ENCODE measurements around the gene PAXIP1. TPM values are rescaled to one million over a fixed set of nuclear protein-coding genes. Genes with fewer than 3 reads are reported as not detected.

PAXIP1 gene
- total and polyA plus RNA-seq, 2 donors (not counting 1 experiment from before 2014, with no cell fraction given), result 5.8 to 6.4 TPM

- Histone ChIP-seq H3K36me3 (ENCODE audit: control insufficient read depth, insufficient read depth, low read length) (peaks cover 4% of the 10 kb centered on the region), H3K79me2 (ENCODE audit: control insufficient read depth, insufficient read depth, low read length) (peaks cover 21% of the 10 kb centered on the region), H3K4me2 (ENCODE audit: extremely low read depth, insufficient read depth, low read length) (no peak overlapping the region), H3K9ac (ENCODE audit: insufficient read depth, low read length) (no peak overlapping the region), H3K9me3 (ENCODE audit: control insufficient read depth, insufficient read depth, low read depth, low read length) (no peaks in the 10 kb centered on the region), H3K4me1 (ENCODE audit: control insufficient read depth, extremely low read depth, insufficient read depth, low read length) (no peaks in the 10 kb centered on the region), H3K27me3 (ENCODE audit: control insufficient read depth, insufficient read depth, low read length) (no peaks in the 10 kb centered on the region), H2AFZ (ENCODE audit: low read length) (no peak overlapping the region), H3K27ac (ENCODE audit: insufficient read depth, low read length) (no peak overlapping the region), H4K20me1 (ENCODE audit: control insufficient read depth, extremely low read depth, insufficient read depth, low read length) (no peaks in the 10 kb centered on the region), H3K4me3 (replicated peaks in 1 of 4; ENCODE audit: control extremely low read depth in 1 of 4, insufficient read depth in 1 of 4, low read depth in 3 of 4, low read length in 4 of 4) (no peak overlapping the region)
- DNase-seq (ENCODE audit: low read depth in 2 of 2), result no peak
- TF ChIP-seq, protein P1, sequence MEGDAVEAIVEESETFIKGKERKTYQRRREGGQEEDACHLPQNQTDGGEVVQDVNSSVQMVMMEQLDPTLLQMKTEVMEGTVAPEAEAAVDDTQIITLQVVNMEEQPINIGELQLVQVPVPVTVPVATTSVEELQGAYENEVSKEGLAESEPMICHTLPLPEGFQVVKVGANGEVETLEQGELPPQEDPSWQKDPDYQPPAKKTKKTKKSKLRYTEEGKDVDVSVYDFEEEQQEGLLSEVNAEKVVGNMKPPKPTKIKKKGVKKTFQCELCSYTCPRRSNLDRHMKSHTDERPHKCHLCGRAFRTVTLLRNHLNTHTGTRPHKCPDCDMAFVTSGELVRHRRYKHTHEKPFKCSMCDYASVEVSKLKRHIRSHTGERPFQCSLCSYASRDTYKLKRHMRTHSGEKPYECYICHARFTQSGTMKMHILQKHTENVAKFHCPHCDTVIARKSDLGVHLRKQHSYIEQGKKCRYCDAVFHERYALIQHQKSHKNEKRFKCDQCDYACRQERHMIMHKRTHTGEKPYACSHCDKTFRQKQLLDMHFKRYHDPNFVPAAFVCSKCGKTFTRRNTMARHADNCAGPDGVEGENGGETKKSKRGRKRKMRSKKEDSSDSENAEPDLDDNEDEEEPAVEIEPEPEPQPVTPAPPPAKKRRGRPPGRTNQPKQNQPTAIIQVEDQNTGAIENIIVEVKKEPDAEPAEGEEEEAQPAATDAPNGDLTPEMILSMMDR (conservative IDR thresholded peaks at IDR 0.05 in 1 of 2, IDR thresholded peaks at IDR 0.05 in 1 of 2; ENCODE audit: low read depth in 1 of 2, low read length in 2 of 2), result no peak
- TF ChIP-seq EZH2 (IDR thresholded peaks at IDR 0.05; ENCODE audit: low read length, missing control alignments), result no peak
These were observed 4.4 kb downstream of the PAXIP1 start for GRCh38 chr7:154998481-154998880.

- TF ChIP-seq, protein P1 (conservative IDR thresholded peaks at IDR 0.05 in 1 of 2, IDR thresholded peaks at IDR 0.05 in 1 of 2; ENCODE audit: low read depth in 1 of 2, low read length in 2 of 2), result no peak
- no peak for TF ChIP-seq EZH2 (IDR thresholded peaks at IDR 0.05; ENCODE audit: low read length, missing control alignments)
These were observed 5.0 kb downstream of the PAXIP1 start for GRCh38 chr7:154997840-154998370.

GRCh38 chr7:154996756-154997155 lies 6.2 kb downstream of the PAXIP1 start:
- Histone ChIP-seq H3K79me2 (ENCODE audit: control insufficient read depth, insufficient read depth, low read length) (peaks cover 15% of the 10 kb centered on the region), H3K9ac (ENCODE audit: insufficient read depth, low read length) (no peak overlapping the region), H2AFZ (ENCODE audit: low read length) (no peak overlapping the region), H4K20me1 (ENCODE audit: control insufficient read depth, extremely low read depth, insufficient read depth, low read length) (no peaks in the 10 kb centered on the region), H3K4me3 (replicated peaks in 1 of 4; ENCODE audit: control extremely low read depth in 1 of 4, insufficient read depth in 1 of 4, low read depth in 3 of 4, low read length in 4 of 4) (no peak overlapping the region), H3K27me3 (ENCODE audit: control insufficient read depth, insufficient read depth, low read length) (no peaks in the 10 kb centered on the region), H3K4me1 (ENCODE audit: control insufficient read depth, extremely low read depth, insufficient read depth, low read length) (no peaks in the 10 kb centered on the region), H3K9me3 (ENCODE audit: control insufficient read depth, insufficient read depth, low read depth, low read length) (no peaks in the 10 kb centered on the region), H3K4me2 (ENCODE audit: extremely low read depth, insufficient read depth, low read length) (no peak overlapping the region), H3K36me3 (ENCODE audit: control insufficient read depth, insufficient read depth, low read length) (peaks cover 4% of the 10 kb centered on the region), H3K27ac (ENCODE audit: insufficient read depth, low read length) (no peak overlapping the region)
- no peak for DNase-seq (ENCODE audit: low read depth in 2 of 2)
- TF ChIP-seq EZH2 (IDR thresholded peaks at IDR 0.05; ENCODE audit: low read length, missing control alignments), result no peak
- TF ChIP-seq, protein P1 (conservative IDR thresholded peaks at IDR 0.05 in 1 of 2, IDR thresholded peaks at IDR 0.05 in 1 of 2; ENCODE audit: low read depth in 1 of 2, low read length in 2 of 2), result no peak

More at GRCh38 chr7:154997840-154998370, 5.0 kb downstream of the PAXIP1 start:
- Histone ChIP-seq H3K4me3 (replicated peaks in 1 of 4; ENCODE audit: control extremely low read depth in 1 of 4, insufficient read depth in 1 of 4, low read depth in 3 of 4, low read length in 4 of 4) (no peak overlapping the region), H3K9ac (ENCODE audit: insufficient read depth, low read length) (no peak overlapping the region), H2AFZ (ENCODE audit: low read length) (no peak overlapping the region), H3K27me3 (ENCODE audit: control insufficient read depth, insufficient read depth, low read length) (no peaks in the 10 kb centered on the region), H3K79me2 (ENCODE audit: control insufficient read depth, insufficient read depth, low read length) (peaks cover 21% of the 10 kb centered on the region), H3K4me2 (ENCODE audit: extremely low read depth, insufficient read depth, low read length) (no peak overlapping the region), H3K9me3 (ENCODE audit: control insufficient read depth, insufficient read depth, low read depth, low read length) (no peaks in the 10 kb centered on the region), H3K27ac (ENCODE audit: insufficient read depth, low read length) (no peak overlapping the region), H4K20me1 (ENCODE audit: control insufficient read depth, extremely low read depth, insufficient read depth, low read length) (no peaks in the 10 kb centered on the region), H3K36me3 (ENCODE audit: control insufficient read depth, insufficient read depth, low read length) (peaks cover 4% of the 10 kb centered on the region), H3K4me1 (ENCODE audit: control insufficient read depth, extremely low read depth, insufficient read depth, low read length) (no peaks in the 10 kb centered on the region)
- no peak for DNase-seq (ENCODE audit: low read depth in 2 of 2)
